GM23338 (cell line): ENCODE results near the gene CACNB2.

Experiments used
- EZH2 ChIP-seq: fragments of 200-600 bp; sonication (generic); IDR thresholded peaks from one replicate; pipeline ENCODE4 v1.8.0; 2017; ENCODE audit warnings: antibody characterized with exemption, mild to moderate bottlenecking, low read depth; ENCODE audit not compliant: unreplicated experiment
- NANOG ChIP-seq: IDR thresholded peaks from 2 replicates; pipeline ENCODE4 v1.6.1; 2016; ENCODE audit warnings: antibody characterized with exemption, borderline replicate concordance
- POLR2AphosphoS5 ChIP-seq: IDR thresholded peaks from 2 replicates; pipeline ENCODE4 v1.6.1; 2016; ENCODE audit warnings: antibody characterized with exemption, low read depth
- TF ChIP-seq, protein P1 (sequence below), 2 experiments: fragments of 200-600 bp in 1 of 2; sonication (generic) in 1 of 2; conservative IDR thresholded peaks; 2 replicates each; pipeline versions ENCODE4 v1.5.1 to v1.6.1; 2016 to 2017; ENCODE audit warnings: antibody characterized with exemption in 2 of 2, low read depth in 2 of 2, mild to moderate bottlenecking in 2 of 2, moderate library complexity in 1 of 2

DNA sequence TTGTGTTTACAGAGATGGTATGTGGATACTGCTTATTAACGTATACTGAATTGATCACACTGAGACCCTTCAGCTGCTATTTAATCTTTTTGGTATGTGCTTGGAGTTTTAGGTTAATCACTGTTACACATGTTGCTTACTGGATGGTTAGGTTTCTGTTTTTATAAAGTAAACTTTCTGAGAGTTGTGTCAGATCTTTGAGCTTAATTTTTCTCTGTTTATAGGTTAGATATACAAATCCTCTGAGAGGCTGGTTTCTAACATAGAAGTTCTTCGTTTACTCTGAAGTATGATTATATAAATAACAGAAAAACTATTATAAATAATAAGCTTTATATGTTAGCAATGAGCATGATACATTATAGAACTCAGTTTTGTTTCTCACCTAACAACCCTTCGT lies 388.1 kb downstream of the CACNB2 start:
- TF ChIP-seq EZH2 (no peak), NANOG (no peak), POLR2AphosphoS5 (no peak)
- TF ChIP-seq, protein P1, sequence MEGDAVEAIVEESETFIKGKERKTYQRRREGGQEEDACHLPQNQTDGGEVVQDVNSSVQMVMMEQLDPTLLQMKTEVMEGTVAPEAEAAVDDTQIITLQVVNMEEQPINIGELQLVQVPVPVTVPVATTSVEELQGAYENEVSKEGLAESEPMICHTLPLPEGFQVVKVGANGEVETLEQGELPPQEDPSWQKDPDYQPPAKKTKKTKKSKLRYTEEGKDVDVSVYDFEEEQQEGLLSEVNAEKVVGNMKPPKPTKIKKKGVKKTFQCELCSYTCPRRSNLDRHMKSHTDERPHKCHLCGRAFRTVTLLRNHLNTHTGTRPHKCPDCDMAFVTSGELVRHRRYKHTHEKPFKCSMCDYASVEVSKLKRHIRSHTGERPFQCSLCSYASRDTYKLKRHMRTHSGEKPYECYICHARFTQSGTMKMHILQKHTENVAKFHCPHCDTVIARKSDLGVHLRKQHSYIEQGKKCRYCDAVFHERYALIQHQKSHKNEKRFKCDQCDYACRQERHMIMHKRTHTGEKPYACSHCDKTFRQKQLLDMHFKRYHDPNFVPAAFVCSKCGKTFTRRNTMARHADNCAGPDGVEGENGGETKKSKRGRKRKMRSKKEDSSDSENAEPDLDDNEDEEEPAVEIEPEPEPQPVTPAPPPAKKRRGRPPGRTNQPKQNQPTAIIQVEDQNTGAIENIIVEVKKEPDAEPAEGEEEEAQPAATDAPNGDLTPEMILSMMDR (conservative IDR thresholded peaks at IDR 0.05; ENCODE audit: low read depth in 2 of 2): no peak
